Measurements from ENCODE around the gene WDFY1. TPM values are rescaled to one million over a fixed set of nuclear protein-coding genes. Genes with fewer than 3 reads are reported as not detected.

The WDFY1 gene
- total and polyA plus RNA-seq, 2 donors (not counting 3 experiments of a cell fraction or from before 2014, with no cell fraction given): 54.7 to 68.7 TPM

DNA sequence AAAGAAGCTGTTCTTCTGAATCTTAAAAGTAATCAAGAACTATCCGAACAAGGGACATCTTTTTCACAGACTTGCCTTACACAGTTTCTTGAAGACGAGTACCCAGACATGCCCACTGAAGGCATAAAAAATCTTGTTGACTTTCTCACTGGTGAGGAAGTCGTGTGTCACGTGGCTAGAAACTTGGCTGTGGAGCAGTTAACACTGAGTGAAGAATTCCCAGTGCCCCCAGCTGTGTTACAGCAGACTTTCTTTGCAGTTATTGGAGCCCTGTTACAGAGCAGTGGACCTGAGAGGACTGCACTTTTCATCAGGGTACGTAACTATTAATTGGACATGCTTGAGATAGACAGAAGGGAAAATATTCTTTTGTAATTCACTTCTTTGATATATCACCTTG lies 14.6 kb upstream of the WDFY1 start:
- no peak overlapping the region for H3K9ac ChIP-seq (replicated peaks; ENCODE audit: extremely low read depth, insufficient read depth, low read length)

DNA sequence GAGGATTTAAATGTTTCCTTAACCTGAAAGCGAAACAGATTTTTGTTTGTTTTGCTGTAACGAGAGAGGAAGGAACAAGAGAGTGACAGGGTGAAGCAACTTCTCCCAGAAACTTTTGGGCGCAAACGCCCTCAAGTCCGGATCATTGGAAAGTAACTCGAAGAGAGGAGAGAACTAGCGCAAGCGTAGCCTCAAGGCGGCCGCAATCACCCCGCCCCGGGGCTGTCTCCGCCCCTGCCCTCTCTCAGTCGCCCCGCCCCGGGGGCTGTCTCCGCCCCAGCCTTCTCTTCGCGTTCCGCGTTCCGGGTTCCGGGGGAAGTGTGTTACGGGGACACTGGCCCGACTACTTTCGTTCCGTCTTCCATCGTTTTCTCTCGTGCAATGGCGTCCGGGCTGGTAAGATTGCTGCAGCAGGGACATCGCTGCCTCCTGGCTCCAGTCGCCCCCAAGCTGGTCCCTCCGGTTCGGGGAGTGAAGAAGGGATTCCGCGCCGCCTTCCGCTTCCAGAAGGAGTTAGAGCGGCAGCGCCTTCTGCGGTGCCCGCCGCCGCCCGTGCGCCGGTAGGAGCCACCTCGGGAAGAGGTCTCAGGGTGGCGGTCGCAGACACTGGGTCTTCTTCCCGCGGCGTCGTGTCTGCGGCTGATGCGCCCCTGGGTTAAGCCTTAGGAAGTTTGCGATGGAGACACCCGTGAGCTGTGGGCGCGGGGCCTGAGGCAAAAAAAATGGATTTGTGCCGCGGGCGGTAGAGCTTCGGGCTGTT lies 12.1 kb upstream of the WDFY1 start, which contains the start of gene MRPL44:
Gene MRPL44 (plus strand): TSS at position 372 of the 760 bp plus-strand sequence. CDS start 10 bp downstream, at position 382.
- no peaks in the 10 kb centered on the region for H3K27me3 ChIP-seq (ENCODE audit: control insufficient read depth in 2 of 2, insufficient read depth in 2 of 2, low read length in 2 of 2)
- TSS peak; percentile 64 for BruUV-seq (replicated peaks)
- H3K27ac ChIP-seq (ENCODE audit: insufficient read depth, low read depth, low read length): peak within 1 kb of the TSS; percentile 58
- peak within 1 kb of the TSS; percentile 99 for H3K4me2 ChIP-seq (ENCODE audit: insufficient read depth, low read length)
- intact Hi-C loops (cut with micrococcal nuclease): loop anchor here (1.0 to 10.0 kb wide), 5 partner anchors 12 to 232 kb away; partner anchors contain the start of gene WDFY1
- H3K9me1 ChIP-seq (replicated peaks; ENCODE audit: control insufficient read depth, extremely low read depth, insufficient read depth, low read length): no peaks in the 10 kb centered on the region
- FAIRE-seq (peak; percentile 95), DNase-seq (ENCODE audit: low read depth, low spot score) (peak; percentile 95)
- dilution Hi-C loops (cut with MboI; ENCODE audit: extremely low pct_ligation_motif_present, low sequenced_read_pairs): no loop called here
- H3K4me1 ChIP-seq (ENCODE audit: control insufficient read depth, extremely low read depth, insufficient read depth, low read length): peaks cover 38% of the 10 kb centered on the region
- peaks cover 6 to 9% of the 10 kb centered on the region in 2 experiments for H3K36me3 ChIP-seq (ENCODE audit: control insufficient read depth in 2 of 2, extremely low read depth in 1 of 2, insufficient read depth in 2 of 2, low read length in 2 of 2)
- CTCF ChIA-PET: interaction anchor here (1.1 kb wide), 1 partner anchor 13 kb away, joined by 7 read pairs; no protein-coding TSS in a partner anchor
- H3K9ac ChIP-seq (replicated peaks; ENCODE audit: extremely low read depth, insufficient read depth, low read length): peak within 1 kb of the TSS; percentile 86
- H4K20me1 ChIP-seq (replicated peaks; ENCODE audit: control insufficient read depth, extremely low read depth, insufficient read depth, low read length): no peaks in the 10 kb centered on the region
- POLR2A ChIA-PET: no interaction called here
- peak within 1 kb of the TSS; percentile 89 to 99 (median 95) for H3K4me3 ChIP-seq (replicated peaks in 1 of 3; ENCODE audit: insufficient read depth in 1 of 3, low read depth in 1 of 3, low read length in 3 of 3)
- TF ChIP-seq POLR2A (IDR thresholded peaks at IDR 0.05; ENCODE audit: low read depth, low read length) (peak; percentile 90), POLR2AphosphoS5 (IDR thresholded peaks at IDR 0.05; ENCODE audit: insufficient read depth, low read depth, low read length) (peak; percentile 94), FOS (IDR thresholded peaks at IDR 0.05; ENCODE audit: borderline replicate concordance, insufficient read depth, low read length) (no peak), GATA2 (IDR thresholded peaks at IDR 0.05; ENCODE audit: insufficient read depth, insufficient read length, low read depth, low read length) (no peak), MYC (IDR thresholded peaks at IDR 0.05; ENCODE audit: low read depth, low read length) (peak; percentile 25), JUN (IDR thresholded peaks at IDR 0.05; ENCODE audit: borderline replicate concordance, insufficient read depth, insufficient read length, low read depth) (no peak)
- TF ChIP-seq, protein P1, sequence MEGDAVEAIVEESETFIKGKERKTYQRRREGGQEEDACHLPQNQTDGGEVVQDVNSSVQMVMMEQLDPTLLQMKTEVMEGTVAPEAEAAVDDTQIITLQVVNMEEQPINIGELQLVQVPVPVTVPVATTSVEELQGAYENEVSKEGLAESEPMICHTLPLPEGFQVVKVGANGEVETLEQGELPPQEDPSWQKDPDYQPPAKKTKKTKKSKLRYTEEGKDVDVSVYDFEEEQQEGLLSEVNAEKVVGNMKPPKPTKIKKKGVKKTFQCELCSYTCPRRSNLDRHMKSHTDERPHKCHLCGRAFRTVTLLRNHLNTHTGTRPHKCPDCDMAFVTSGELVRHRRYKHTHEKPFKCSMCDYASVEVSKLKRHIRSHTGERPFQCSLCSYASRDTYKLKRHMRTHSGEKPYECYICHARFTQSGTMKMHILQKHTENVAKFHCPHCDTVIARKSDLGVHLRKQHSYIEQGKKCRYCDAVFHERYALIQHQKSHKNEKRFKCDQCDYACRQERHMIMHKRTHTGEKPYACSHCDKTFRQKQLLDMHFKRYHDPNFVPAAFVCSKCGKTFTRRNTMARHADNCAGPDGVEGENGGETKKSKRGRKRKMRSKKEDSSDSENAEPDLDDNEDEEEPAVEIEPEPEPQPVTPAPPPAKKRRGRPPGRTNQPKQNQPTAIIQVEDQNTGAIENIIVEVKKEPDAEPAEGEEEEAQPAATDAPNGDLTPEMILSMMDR (IDR thresholded peaks at IDR 0.05; ENCODE audit: extremely low read depth in 1 of 2, insufficient read depth in 1 of 2, low read depth in 1 of 2, low read length in 2 of 2): no peak
- TF ChIP-seq, protein P2, sequence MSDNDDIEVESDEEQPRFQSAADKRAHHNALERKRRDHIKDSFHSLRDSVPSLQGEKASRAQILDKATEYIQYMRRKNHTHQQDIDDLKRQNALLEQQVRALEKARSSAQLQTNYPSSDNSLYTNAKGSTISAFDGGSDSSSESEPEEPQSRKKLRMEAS (IDR thresholded peaks at IDR 0.05; ENCODE audit: insufficient read depth, insufficient read length): peak; percentile 17
- peak within 1 kb of the TSS; percentile 89 for H2AFZ ChIP-seq (ENCODE audit: low read depth, low read length)
- H3K79me2 ChIP-seq (ENCODE audit: control insufficient read depth, insufficient read depth, low read length): peaks cover 49% of the 10 kb centered on the region
- H3K9me3 ChIP-seq (replicated peaks; ENCODE audit: control insufficient read depth, insufficient read depth, low read length): no peaks in the 10 kb centered on the region

More for the DNA sequence above, 14.6 kb upstream of the WDFY1 start:
- Histone ChIP-seq H3K79me2 (ENCODE audit: control insufficient read depth, insufficient read depth, low read length) (peaks cover 63% of the 10 kb centered on the region), H3K27ac (ENCODE audit: insufficient read depth, low read depth, low read length) (no peak overlapping the region), H3K27me3 (ENCODE audit: control insufficient read depth in 2 of 2, insufficient read depth in 2 of 2, low read length in 2 of 2) (no peaks in the 10 kb centered on the region), H3K4me3 (replicated peaks in 1 of 3; ENCODE audit: insufficient read depth in 1 of 3, low read depth in 1 of 3, low read length in 3 of 3) (no peak overlapping the region), H3K4me1 (ENCODE audit: control insufficient read depth, extremely low read depth, insufficient read depth, low read length) (peaks cover 38% of the 10 kb centered on the region), H4K20me1 (replicated peaks; ENCODE audit: control insufficient read depth, extremely low read depth, insufficient read depth, low read length) (no peaks in the 10 kb centered on the region), H2AFZ (ENCODE audit: low read depth, low read length) (no peak overlapping the region), H3K9me3 (replicated peaks; ENCODE audit: control insufficient read depth, insufficient read depth, low read length) (no peaks in the 10 kb centered on the region), H3K9me1 (replicated peaks; ENCODE audit: control insufficient read depth, extremely low read depth, insufficient read depth, low read length) (no peaks in the 10 kb centered on the region), H3K36me3 (ENCODE audit: control insufficient read depth in 2 of 2, extremely low read depth in 1 of 2, insufficient read depth in 2 of 2, low read length in 2 of 2) (peaks cover 8 to 11% of the 10 kb centered on the region in 2 experiments), H3K4me2 (ENCODE audit: insufficient read depth, low read length) (peak overlapping the region; percentile 99)
- dilution Hi-C loops (cut with MboI; ENCODE audit: extremely low pct_ligation_motif_present, low sequenced_read_pairs) (no loop called here), intact Hi-C loops (cut with micrococcal nuclease) (loop anchor here (5.0 to 10.0 kb wide), 2 partner anchors 183 to 235 kb away; no protein-coding TSS in a partner anchor)
- peak; percentile 79 for FAIRE-seq
- ChIA-PET CTCF (interaction anchor here (1.0 to 1.3 kb wide), 2 partner anchors 10 to 325 kb away, joined by 3 to 10 read pairs; no protein-coding TSS in a partner anchor), POLR2A (no interaction called here)
- BruUV-seq (replicated peaks): no TSS peak
- peak; percentile 82 for DNase-seq (ENCODE audit: low read depth, low spot score)
- TF ChIP-seq MYC (IDR thresholded peaks at IDR 0.05; ENCODE audit: low read depth, low read length) (no peak), POLR2AphosphoS5 (IDR thresholded peaks at IDR 0.05; ENCODE audit: insufficient read depth, low read depth, low read length) (no peak)
- TF ChIP-seq, protein P2 (IDR thresholded peaks at IDR 0.05; ENCODE audit: insufficient read depth, insufficient read length): peak; percentile 57

Measured in endothelial cell of umbilical vein (primary cell).